SK-N-SH treated with all-trans-retinoic acid at 6 μM for 48 hours (cell line): ENCODE data around the gene MOXD1.

Experiments
- ATAC-seq: fragments of 200-7000 bp; cut with Tn5 transposase; 3 replicates; pipeline ENCODE4 v1.9.1; 2020; ENCODE audit warnings: mild to moderate bottlenecking, moderate library complexity
- ARNTL ChIP-seq: fragments of 450-650 bp; formaldehyde crosslinking; IDR thresholded peaks from 2 replicates; pipeline ENCODE4 v1.5.0; 2020; ENCODE audit warnings: low read depth, mild to moderate bottlenecking, moderate library complexity, borderline replicate concordance
- BACH2 ChIP-seq: fragments of 250-450 bp; sonication (Bioruptor Pico); IDR thresholded peaks from 2 replicates; pipeline ENCODE4 v1.9.0; 2021; ENCODE audit warnings: mild to moderate bottlenecking, borderline replicate concordance
- CSDC2 ChIP-seq: fragments of 250-450 bp; sonication (Bioruptor Pico); IDR thresholded peaks from 2 replicates; pipeline ENCODE4 v1.5.0; 2020; ENCODE audit warnings: mild to moderate bottlenecking, moderate library complexity
- ISL1 ChIP-seq: fragments of 250-450 bp; sonication (Bioruptor Pico); IDR thresholded peaks from 2 replicates; pipeline ENCODE4 v2.1.2; 2022; ENCODE audit warnings: mild to moderate bottlenecking, moderate library complexity
- RARB ChIP-seq: fragments of 250-450 bp; sonication (Bioruptor Pico); IDR thresholded peaks from 2 replicates; pipeline ENCODE4 v1.8.0; 2021; ENCODE audit warnings: mild to moderate bottlenecking, moderate library complexity
- TCF4 ChIP-seq: fragments of 250-450 bp; sonication (Bioruptor Pico); IDR thresholded peaks from 2 replicates; pipeline ENCODE4 v1.8.0; 2021; ENCODE audit warnings: mild to moderate bottlenecking, moderate library complexity, borderline replicate concordance
- ZC3H10 ChIP-seq: fragments of 250-450 bp; sonication (Bioruptor Pico); IDR thresholded peaks from 2 replicates; pipeline ENCODE4 v1.5.1; 2021; ENCODE audit warnings: mild to moderate bottlenecking, moderate library complexity
- ZNF70 ChIP-seq: fragments of 450-650 bp; formaldehyde crosslinking; IDR thresholded peaks from 2 replicates; pipeline ENCODE4 v1.5.0; 2020; ENCODE audit warnings: mild to moderate bottlenecking, moderate library complexity
- TF ChIP-seq, protein P1 (sequence below): fragments of 250-450 bp; sonication (Bioruptor Pico); IDR thresholded peaks from 2 replicates; pipeline ENCODE4 v1.5.0; 2020; ENCODE audit warnings: mild to moderate bottlenecking, moderate library complexity
- TF ChIP-seq, protein P2 (sequence below): fragments of 250-450 bp; sonication (Bioruptor Pico); IDR thresholded peaks from 2 replicates; pipeline ENCODE4 v1.8.0; 2020; ENCODE audit warnings: mild to moderate bottlenecking, moderate library complexity, borderline replicate concordance

MOXD1 gene

DNA sequence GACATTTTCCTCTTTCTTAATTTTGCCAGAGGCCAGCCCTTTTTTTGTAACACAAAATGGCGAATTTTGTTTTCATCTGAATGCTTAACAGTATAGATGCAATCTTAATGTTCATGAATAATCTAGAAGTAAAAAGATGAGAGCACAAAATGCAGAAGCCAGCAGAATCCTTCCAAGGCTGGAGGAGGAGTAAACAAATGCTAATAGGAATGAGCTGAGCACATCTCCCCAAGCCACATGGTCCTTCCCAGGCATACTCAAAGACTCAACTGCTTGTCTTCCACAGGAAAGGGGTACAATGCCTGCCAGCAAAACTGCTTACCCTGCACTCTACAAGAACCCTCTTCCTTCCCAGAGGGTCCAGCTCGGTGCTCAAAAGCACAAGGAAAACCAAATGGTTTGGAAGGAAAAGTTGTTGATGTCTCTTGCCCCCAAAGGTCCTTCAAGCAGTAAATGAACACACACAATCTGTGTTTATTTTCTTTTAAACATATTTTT lies 155.1 kb downstream of the MOXD1 start:
- no peak for TF ChIP-seq ARNTL (CRISPR knock-in tag)
- TF ChIP-seq TCF4 = no peak
- TF ChIP-seq CSDC2 (CRISPR knock-in tag) = no peak
- no peak for TF ChIP-seq RARB
- TF ChIP-seq, protein P1, sequence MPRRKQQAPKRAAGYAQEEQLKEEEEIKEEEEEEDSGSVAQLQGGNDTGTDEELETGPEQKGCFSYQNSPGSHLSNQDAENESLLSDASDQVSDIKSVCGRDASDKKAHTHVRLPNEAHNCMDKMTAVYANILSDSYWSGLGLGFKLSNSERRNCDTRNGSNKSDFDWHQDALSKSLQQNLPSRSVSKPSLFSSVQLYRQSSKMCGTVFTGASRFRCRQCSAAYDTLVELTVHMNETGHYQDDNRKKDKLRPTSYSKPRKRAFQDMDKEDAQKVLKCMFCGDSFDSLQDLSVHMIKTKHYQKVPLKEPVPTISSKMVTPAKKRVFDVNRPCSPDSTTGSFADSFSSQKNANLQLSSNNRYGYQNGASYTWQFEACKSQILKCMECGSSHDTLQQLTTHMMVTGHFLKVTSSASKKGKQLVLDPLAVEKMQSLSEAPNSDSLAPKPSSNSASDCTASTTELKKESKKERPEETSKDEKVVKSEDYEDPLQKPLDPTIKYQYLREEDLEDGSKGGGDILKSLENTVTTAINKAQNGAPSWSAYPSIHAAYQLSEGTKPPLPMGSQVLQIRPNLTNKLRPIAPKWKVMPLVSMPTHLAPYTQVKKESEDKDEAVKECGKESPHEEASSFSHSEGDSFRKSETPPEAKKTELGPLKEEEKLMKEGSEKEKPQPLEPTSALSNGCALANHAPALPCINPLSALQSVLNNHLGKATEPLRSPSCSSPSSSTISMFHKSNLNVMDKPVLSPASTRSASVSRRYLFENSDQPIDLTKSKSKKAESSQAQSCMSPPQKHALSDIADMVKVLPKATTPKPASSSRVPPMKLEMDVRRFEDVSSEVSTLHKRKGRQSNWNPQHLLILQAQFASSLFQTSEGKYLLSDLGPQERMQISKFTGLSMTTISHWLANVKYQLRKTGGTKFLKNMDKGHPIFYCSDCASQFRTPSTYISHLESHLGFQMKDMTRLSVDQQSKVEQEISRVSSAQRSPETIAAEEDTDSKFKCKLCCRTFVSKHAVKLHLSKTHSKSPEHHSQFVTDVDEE (CRISPR knock-in tag) = no peak
- no peak for TF ChIP-seq ISL1 (CRISPR knock-in tag)
- TF ChIP-seq ZC3H10 (CRISPR knock-in tag) = no peak
- TF ChIP-seq BACH2 (CRISPR knock-in tag) = no peak
- TF ChIP-seq, protein P2, sequence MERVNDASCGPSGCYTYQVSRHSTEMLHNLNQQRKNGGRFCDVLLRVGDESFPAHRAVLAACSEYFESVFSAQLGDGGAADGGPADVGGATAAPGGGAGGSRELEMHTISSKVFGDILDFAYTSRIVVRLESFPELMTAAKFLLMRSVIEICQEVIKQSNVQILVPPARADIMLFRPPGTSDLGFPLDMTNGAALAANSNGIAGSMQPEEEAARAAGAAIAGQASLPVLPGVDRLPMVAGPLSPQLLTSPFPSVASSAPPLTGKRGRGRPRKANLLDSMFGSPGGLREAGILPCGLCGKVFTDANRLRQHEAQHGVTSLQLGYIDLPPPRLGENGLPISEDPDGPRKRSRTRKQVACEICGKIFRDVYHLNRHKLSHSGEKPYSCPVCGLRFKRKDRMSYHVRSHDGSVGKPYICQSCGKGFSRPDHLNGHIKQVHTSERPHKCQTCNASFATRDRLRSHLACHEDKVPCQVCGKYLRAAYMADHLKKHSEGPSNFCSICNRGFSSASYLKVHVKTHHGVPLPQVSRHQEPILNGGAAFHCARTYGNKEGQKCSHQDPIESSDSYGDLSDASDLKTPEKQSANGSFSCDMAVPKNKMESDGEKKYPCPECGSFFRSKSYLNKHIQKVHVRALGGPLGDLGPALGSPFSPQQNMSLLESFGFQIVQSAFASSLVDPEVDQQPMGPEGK = no peak
- no peak for TF ChIP-seq ZNF70 (CRISPR knock-in tag)
- TF ChIP-seq, all 23 proteins: peak for 0
- no peak for ATAC-seq
